Kidney tubule cell (primary cell): ENCODE measurements around the gene SYCN.

ENCODE experiments used
- DNase-seq: peaks from one replicate; pipeline ENCODE4 v3.0.0-alpha.2; 2018; ENCODE audit warnings: low spot score

SYCN gene

DNA sequence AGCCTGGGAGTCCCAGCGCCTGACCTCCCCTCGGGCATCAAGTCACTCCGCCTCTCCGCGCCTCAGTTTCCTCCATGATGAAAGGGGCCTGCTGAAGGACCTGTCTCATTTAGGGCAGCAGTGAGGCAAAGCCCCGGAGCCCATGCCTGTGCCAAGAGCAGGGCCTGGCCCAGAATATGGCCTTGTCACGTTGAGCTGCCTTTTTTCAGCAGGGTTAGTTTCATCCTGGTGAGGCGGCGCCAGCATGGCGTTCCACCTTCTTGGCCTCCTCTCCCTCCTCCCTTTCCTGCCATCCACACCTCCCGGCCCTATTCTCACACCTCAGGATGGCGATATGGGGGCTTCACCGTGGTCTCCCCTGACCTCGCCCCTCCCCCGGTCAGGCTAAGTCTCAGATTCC, 48.3 kb downstream of the SYCN start:
- no peak for DNase-seq

DNA sequence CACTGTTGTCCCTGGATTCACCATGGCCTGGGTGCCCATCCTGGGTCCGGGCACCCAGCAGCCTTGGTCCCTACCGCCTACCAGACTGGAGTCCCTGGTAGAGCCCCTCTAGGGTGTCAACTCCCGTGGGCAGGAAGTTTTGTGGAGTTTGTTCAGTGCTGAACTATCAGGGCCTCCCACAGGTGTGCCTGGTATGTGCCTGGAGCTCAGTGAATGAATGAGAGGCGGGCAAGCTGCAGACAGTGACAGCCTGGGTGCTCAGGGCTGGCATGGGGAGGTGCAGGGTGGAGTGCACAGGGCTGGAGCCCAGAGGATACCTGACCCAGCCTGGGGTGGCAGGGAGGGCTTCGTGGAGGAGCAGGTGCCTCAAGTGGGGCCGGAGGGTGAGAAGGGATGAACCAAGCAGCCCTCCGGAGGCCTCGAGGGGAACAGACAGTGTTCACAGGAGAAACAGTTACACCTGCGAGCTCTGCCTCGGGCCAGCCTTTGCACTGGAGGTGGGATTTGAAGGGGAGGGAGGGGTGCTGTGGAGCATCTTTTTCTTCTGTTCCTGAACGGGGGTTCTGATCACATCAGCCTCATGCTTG, 48.9 kb downstream of the SYCN start:
- no peak for DNase-seq

DNA sequence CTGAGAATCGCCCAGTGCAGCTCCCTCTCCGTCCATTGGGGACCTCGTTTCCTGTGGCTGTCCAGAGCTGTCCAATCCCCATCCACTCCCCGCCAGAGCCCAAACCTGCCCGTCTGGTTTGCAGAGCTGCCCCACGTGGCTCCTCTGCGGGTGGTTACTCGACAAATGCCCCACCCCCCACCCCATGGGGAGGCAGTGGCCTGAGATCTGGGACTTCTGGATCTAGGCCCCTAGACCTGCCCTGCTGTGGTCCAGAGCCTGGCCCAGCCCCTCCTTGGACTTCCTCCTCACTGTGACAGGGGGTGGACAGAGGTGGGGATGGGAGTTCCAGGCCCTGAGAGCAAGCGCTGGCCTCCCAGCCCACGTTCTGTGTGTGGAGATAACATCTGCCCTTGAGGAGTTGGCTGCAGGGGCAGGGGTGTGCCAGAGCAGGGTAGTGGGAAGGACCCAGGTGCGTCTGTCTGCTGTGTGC, 49.4 kb downstream of the SYCN start:
- DNase-seq, result peak; percentile 72

DNA sequence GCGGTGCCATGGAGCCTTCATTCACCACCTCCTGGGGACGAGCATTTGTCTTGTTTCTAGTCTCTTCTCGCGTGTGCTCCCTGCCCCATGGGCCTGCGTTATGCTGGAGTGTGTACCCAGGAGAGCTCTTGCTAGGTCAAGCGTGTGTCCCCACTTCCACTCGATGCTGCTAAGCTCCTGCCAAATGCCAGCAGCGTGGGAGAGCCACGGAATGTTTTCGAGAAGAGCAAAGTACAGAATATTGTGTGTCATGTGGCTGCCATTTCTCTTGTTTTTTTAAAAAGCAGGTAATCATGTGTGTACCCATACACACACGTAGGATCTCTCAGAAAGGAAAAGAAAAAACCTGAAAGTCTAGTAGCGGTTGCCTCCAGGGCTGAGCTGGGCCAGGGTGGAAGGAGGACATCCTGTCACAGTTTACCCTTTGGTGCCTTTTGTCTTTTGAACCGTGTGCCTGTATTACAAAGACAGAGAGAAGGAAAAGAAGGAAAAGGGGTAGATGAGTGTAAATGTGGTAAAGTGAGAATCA, 49.9 kb downstream of the SYCN start:
- DNase-seq, result no peak
